Right renal pelvis (tissue), 4 donors: ENCODE results near the gene FGFR3. TPM values are rescaled to one million over a fixed set of nuclear protein-coding genes. Genes with fewer than 3 reads are reported as not detected.

ENCODE experiments used
- DNase-seq, 4 donors: peaks; one replicate each; pipeline ENCODE4 v3.0.0-alpha.2; 2013; ENCODE audit warnings: low read depth in 4 of 4, low spot score in 3 of 4, missing footprints in 1 of 4
- polyA plus RNA-seq, 4 donors: library from polyadenylated mRNA; unstranded; fragments of 120-200 nt; gene quantifications; one replicate each; pipeline ENCODE4 v1.2.1, GENCODE V29; 2013; ENCODE audit not compliant: insufficient read length in 4 of 4

The FGFR3 gene
- polyA plus RNA-seq, result 100 to 1,000 TPM in 1 of 4 donors, 10 to 100 TPM in 3; 71.8 to 128 (median 95.2) TPM

DNA sequence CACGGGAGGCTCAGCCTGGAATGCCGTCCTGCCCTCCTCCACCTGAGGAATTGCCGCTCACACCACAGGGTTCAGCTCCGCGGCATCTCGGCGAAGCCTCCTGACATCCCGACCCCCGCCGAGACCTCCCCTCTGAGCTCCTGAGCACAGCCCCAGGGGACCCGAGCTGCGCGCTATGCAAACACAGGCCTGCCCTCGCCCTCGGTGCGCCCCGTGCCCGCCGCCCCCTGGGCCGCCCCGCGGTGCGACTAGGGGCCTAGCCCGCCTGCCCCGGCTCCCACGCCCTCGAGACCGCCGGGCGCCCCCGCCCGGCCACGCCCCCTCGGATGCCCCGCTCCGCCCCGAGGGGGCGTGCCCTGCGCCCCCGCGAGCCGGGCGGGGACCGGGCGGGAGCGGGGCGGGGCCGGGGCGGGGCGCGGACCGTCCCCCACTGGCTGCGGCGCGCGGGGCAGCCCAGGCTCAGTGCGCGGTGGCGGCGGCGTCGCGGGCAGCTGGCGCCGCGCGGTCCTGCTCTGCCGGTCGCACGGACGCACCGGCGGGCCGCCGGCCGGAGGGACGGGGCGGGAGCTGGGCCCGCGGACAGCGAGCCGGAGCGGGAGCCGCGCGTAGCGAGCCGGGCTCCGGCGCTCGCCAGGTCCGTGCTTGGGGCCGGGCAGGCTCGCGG is at the start of gene FGFR3:
Gene FGFR3, plus strand, starts transcription at position 462 of the 664 bp plus-strand sequence. CDS start 642 bp downstream, outside the sequence.
- no peak for DNase-seq

DNA sequence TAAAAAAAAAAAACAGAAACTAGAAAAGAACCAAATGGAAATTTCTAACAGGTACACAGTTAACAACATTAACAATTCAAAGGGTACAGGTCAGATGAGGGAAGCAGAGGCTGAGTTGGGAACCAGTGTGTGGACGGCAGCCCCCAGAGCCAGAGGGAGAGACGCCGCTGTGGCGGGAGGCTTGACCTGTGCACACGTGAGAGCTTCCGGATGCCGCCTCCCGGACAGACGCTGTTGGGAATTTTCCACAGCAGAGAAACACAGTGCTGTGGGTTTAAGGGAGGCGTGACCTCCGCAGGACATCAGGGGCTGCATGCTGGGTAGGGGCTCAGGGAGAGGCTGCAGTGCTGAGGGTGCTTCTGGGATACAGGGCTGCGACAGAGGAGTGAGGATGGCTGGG is 49.5 kb upstream of the FGFR3 start:
- DNase-seq, result no peak

DNA sequence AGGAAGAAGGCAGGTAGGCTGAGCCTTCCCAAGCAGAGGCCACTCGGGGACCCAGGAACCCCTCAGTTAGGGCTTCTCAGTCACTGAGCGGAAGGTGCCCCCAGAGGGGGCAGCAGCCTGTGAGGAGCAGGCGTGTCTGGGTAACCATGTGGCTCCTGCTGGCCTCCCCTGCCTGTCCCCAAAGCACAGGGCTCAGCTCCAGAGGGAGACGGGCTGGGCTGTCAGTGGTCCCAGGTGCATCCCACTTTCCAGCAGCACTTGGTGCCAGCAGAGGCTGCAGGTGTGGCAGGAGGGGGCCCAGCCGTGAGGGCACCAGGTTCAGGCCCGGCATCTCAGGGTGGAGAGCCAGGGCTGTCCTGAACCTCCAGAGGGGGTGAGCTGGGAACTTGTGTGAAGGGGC is 49.1 kb upstream of the FGFR3 start:
- DNase-seq, result no peak

DNA sequence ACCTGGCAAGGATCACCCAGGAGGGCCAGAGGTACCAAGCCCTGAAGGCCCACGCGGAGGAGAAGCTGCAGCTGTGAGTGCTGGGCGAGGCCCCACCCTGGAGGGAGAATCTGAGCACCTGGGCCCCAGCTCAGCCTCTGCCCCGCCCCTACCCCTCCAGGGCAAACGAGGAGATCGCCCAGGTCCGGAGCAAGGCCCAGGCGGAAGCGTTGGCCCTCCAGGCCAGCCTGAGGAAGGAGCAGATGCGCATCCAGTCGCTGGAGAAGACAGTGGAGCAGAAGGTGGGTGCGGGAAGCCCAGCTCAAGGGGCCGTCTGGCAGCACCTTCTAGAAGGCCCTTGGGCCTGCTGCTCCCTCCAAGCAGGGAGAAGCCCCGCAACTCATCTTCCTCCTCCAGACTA is 48.5 kb upstream of the FGFR3 start:
- DNase-seq, result no peak

DNA sequence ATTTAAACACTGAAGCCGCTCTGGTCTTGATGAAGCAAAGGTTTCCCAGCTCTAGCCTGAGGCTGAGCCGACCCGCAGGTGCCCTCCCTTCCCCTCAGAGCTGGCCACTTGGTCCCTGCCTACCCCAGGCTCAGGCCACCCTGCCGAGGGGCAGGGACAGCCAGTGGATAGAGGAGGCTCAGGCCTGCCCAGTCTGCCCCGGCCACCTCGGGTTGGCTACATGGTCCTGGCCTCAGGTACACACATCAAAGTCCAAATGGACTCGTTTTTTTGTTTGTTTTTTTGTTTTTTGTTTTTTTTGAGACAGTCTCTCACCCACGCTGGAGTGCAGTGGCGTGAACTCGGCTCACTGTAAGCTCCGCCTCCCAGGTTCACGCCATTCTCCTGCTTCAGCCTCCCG is 47.9 kb upstream of the FGFR3 start:
- DNase-seq, result no peak

DNA sequence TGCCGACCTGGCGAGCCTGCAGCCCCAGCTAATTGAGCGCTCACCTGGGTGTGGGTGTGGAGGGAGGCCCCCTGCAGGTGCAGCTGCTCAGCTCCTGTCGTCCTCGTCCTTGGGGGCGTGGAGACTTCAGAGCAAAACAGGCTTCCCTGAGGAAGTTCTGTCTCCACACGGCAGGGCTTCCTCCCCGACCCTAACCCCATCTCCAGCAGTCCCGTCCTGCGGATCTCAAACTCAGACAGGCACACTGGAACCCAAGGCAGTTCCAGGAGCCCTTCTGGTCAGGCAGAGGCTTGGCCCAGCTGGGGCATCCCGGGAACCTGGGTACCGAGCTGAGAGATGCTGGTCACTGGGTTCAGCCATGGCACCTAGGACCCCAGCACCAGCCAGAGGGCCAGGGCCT is 47.4 kb upstream of the FGFR3 start:
- DNase-seq, result no peak

DNA sequence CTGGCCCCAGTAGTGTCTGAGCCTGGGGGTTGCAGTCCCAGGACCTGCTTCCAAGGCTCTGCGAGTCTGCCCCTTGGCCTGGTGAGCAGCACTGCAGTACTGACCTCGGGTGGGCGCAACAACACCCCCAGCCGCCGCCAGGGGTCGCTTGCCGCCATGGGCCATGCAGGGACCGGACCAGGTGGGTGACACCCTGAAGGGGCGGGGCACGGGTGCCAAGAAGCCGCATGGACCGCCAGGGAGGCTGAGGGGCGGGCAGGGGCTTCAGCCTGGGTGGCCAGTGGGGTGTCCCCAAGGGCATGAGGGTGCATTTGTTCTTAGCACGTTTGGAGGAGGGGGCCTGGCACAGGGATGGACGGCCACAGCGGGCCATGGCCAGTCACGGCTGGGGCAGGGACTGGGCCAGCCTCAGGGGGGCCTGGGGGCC is 46.8 kb upstream of the FGFR3 start:
- DNase-seq, result no peak

DNA sequence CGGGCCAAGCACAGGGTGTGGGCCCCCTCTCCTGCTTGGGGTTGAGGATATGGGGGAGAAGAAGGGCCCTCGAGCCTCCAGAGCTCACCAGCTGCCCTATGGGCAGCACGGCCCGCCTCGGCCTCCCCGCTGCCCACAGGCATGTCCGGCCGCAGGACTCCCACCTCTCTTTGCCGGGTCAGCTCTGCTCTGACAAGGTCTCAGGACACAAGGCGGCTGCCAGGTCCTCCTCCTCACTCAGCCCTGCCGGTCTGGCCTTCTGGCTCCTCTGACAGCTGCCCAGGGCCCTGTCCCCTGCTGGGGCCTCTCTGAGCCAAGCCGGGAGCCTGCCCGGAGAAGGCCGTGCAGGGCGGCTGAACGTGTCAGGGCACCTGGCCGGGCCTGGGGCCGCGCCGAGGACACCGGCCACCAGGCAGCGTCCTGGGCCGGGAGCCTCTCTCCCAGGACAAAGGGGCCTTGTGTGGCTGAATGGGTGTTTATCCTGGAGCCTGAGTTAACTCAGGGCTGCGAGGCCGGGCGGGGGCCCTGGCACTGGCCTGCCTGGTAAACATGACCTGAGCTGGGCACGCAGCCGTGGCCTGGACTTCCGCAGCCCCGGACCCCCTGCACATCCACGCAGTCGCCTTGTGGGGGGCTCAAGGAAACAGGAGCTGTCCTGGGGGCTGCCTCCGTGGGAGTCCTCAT is 46.0 kb upstream of the FGFR3 start:
- no peak for DNase-seq

DNA sequence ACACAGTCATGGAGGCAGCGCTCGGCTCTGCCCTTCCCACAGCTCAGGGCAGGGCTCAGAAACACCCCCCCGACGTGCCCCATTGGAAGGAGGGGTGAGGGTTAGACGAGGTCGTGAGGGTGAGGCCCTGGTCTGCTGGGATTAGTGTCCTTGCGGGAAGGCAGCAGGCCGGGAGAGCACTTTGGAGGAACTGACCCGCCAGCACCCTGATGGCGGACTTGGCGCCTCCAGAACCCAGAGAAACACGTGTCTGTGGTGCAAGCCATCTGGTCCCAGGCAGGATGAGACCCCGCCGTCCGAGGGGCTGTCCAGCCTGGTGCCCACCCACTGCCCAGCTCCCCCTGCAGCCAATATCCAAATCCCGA is 45.5 kb upstream of the FGFR3 start:
- no peak for DNase-seq

DNA sequence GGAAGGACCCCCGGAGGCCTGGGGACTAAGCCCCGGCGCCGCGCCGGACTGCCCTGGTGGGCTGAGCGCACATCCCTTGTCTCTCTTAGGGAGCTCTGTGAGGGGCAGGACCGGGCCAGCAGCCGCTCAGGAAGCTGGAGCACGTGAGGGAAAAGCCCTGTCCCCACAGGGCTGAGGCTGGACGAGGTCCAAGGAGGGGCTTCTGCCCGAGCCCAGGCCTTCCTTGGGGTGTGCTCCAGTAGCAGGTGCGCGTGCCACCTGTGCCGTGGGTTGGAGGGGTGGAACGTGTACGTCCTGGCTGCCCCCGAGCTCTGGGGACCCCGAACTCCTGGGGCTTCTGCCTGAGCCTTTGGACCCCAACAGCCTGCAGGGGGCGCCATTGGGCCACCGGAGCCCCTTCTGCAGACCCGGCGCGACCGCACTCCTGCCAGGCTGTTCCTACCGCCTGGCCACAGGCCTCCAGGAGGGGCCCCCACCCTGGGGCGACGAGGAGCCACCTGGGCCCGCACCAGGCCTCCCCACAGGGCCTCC is 44.6 kb upstream of the FGFR3 start:
- DNase-seq, result peak in 1 of 4 donors; percentile 75

DNA sequence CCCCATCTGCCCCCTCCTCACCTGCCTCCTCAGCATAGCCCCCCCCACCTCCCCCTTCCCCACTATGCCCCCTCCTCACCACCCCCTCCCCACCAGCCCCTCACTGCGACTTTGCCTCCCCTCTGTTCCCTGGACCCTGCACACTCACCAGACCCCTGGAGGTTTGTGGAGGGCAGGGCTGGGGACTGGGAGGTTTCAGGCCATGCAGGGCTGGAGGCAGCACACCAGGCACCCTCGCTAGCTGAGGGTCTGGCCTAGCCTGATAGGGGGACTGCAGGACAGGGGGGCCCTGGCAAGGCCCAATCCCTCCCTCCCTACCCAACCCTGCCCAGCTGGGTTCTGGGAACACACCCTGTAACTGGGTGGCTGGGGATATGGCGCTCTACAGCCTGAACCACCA is 43.7 kb upstream of the FGFR3 start:
- no peak for DNase-seq

DNA sequence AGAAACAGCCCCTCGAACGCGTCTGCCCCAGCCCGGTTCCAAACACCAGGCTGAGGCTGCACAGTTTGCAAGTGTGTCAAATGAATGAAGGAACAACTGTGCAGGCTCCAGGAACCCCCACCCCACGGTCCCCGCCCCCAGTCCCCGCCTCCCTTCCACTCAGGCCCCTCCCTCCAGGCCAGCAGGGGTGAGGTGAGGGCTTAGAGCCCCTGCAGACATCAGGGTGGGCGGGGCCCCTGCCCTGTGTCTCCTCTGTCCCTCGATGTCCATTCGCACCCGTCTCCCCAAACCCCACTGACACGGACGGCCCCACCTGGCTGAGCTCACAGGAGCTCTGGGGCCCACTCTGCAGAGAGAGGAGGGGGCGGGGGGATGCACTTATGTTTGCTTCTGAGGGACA is 43.3 kb upstream of the FGFR3 start:
- no peak for DNase-seq

DNA sequence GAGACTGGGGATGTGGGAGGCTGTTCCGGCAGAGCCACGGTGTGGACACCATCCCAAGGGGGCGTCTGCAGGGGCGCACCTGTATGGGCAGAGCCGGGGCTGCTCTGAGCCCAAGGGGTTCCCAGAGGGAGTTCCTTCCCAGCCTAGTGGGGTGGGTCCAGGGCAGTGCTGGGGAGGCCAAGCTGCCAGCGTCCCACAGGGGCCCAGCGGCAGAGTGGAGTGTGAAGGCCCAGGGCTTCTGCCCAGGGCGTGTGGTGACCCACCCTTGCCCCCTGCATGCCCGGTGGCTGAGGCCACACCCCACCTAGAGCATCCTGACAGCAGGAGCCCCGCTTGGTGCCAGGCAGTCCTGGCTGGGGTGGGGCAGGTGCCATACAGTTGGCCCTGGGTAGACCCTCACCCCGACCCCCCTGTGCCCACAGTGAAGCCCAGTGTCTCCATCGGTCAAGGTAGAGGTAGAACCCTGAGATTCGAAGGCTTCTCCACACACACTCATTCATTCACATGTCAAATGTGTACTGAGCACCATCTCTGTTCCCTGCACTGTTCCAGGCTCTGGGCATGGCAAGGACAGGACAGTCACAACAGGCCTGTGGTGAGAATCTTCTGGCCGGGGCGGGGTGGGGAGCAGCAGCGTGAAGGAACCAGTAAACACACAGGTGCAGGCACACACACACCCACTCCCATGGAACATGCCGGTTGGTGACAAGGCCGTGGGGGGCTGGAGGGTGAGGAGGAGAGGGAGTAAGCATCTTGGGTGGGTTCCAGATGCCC is 42.5 kb upstream of the FGFR3 start:
- DNase-seq, result no peak

DNA sequence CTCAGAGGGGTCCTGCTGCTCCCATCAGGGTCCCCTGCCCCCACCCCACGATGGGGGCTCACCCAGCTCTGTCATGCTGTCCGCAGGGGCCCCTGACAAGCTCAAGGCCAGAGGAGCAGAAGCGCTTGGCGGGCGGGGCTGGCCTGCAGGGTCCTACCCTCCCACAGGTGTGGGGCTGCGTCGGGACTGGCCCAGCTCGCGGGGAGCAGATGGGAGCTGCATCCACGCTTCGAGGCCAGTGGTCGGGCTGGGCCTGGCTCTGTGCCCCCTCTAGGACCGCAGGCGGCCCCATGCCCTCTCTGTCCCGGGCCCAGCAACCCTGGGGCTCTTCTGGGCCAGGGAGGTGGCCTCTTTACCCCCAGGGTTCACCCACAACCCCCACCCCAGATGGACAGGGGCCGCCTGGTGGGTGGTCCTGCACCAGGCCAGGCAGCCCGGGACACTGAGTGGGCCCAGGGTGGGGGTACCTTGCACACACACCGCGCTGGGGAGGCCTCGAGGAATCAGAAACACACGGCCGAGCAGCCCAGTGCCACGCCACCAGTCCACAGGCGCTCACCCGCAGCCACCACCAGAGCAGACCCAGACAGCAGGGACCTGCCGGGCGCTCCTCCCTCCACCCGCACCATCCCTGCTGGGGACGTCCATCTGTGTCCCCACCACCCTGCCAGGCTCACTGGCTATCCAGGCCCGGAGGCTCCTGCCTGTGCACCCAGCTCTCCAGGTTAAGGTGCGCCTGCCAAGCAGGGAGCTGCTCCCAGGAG is 41.8 kb upstream of the FGFR3 start:
- no peak for DNase-seq

DNA sequence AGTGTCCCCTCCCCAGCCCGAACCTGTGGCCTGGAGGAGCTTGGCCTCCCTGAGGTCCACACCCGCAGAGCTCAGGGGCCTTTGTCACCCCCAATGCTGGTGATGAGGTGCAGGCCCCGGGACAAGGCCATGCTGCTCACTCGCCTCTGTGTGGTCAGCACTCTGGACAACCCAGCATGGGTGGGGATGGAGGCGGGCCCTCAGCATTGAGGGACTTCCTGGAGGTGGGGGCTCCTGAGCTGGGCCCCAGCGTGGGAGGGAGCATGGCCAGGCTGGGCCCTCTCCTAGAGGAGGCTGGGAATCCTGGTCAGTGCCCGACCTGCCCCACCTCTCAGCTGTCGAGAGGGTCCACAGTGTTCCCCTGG is 41.2 kb upstream of the FGFR3 start:
- DNase-seq, result no peak

DNA sequence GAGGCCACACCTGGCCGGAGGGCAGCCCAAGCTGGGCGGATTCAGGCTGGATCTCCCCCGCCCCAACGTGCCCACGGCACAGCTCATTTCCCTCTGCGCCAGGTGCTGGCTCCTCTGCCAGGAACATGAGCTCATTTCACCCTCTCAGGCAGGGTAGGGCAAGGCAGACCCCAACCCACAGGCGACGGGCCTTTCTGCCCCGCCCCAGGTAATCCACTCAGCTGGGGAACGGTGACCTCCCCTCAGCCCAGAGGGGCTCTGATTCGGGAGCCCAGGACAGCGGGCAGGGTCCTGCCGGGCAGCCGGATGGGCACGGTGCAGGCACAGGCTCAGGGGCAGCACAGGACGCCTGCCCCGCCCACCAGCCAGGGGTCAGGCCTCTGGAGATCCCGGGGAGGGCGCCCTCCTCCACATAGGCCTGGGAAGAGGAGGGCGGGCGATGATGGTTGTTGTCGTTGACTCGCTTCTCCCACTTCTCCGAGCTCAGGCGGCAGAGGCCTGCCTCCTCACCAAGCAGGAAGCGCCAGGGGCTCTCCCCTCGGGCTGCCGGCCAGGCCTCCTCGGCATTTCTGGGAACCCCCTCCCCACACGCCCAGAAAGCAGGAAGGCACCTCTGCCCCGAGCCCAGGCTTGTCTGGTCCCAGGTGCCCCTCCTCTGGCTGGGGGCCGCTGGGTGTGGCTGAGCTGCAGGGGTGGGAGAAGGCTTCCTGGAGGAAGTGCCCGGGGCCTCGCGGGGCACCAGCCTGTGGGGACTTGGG is 40.6 kb upstream of the FGFR3 start:
- DNase-seq, result no peak

DNA sequence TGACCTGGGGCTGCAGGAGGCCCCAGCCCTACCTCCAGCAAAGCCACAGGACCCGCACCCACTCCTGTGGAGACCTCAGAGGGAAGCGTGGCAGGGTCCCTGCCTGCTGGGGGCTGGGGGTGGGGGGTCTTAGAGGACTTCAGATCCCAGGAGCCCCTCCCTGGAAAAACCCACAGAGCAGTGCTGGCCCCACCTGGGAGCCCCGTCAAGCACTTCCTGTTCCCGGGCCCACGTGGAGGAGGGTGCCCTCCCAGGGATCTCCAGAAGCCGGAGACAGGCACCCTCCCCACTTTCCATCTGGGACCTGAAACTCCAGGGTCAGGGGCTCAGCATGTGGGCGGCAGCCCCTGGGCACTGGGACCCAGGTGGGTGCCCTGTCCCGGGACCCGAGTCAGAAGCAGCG is 39.8 kb upstream of the FGFR3 start:
- DNase-seq, result no peak

DNA sequence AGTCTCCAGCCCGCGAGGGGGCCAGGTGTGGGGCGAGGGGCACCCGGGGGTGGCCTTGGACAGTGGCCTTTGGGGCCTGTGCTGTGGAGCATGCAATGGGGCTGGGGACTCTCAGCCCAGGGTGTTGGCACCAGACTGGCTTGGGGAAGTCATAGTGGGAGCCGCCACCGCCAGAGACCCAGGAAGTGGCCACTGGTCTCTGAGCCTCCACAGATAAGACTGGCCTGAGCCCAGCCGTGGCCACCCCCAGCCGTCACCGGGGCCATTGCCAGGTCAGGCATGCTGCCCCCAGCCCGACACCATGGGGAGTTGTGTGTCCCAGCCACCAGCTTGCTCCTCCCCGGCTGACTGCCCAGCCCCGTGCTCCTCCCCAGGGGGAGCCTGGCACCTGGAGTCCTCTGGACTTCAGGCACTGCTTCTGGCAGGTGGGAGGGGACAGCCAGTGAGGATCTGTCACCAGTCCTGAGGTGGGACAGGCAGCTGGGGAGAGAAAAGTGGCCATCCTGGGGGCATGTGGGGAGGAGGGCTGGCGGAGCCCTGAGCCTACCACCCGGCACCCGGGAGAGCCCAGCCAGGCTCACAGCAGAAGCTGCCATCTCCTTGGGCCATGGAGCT is 39.3 kb upstream of the FGFR3 start:
- no peak for DNase-seq

DNA sequence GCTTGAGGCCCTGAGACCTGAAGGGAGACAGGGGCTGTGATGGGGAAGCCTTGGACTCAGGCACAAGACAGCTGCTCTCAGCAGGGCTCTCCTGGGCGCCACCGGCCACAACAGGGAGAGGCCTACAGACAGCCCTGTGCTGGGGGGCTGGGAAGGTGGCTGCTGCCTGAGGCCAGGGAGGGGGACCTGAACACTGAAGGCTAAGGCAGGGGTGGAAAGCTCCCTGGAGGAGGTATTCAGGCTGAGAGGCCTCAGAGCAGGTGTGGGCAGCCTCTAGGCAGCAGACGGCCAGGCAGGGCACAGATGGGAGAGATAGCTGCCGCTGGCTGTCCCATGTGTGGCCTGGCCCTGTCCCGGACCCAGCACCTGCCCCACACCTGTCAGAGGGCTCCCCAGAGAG is 38.8 kb upstream of the FGFR3 start:
- no peak for DNase-seq

DNA sequence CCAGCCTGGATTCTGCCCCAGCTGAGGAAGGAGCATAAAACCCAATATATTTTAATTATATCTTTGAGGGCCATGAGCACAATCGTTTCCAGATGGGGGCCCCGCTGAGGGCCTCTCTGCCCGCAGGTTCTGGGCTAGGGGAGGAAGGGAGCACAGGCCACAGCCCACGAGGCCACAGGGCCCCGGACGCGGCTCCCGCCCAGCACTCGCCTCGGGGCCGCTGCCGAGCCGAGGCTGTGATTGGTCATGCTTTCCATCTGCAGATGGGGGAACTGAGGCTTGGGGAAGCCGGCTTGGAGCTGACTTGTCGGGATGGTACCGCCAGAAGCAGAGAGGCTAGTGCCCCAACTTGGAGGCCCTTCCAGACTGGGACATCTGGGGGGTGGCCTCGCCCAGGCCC is 37.8 kb upstream of the FGFR3 start:
- DNase-seq, result no peak
